Tibial artery (tissue), 4 donors: ENCODE results near the gene PBX1.

Experiments
- DNase-seq, 2 donors: peaks; one replicate each; pipeline ENCODE4 v3.0.0-alpha.2; 2019
- H3K27ac ChIP-seq, 2 donors: fragments of 200-600 bp; sonication (generic) in 1 of 2; 1 replicate in 1 of 2; 2 replicates in 1 of 2; pipeline ENCODE4 v1.5.1; 2018 to 2019; ENCODE audit warnings: mild to moderate bottlenecking in 1 of 2
- H3K27me3 ChIP-seq, 2 donors: fragments of 200-600 bp; sonication (generic) in 1 of 2; one replicate each; pipeline versions ENCODE4 v1.5.1 to v1.6.0; 2016 to 2019
- H3K36me3 ChIP-seq, 3 donors: fragments of 200-600 bp; sonication (generic) in 2 of 3; one replicate each; pipeline ENCODE4 v1.5.1; 2016 to 2019; ENCODE audit warnings: mild to moderate bottlenecking in 2 of 3
- H3K4me1 ChIP-seq, 4 donors: fragments of 200-600 bp; sonication (generic) in 2 of 4; 1 replicate in 3 of 4; 2 replicates in 1 of 4; pipeline ENCODE4 v1.5.1; 2016 to 2019
- H3K4me3 ChIP-seq, 2 donors: fragments of 200-600 bp; sonication (generic) in 1 of 2; 1 replicate in 1 of 2; 2 replicates in 1 of 2; pipeline ENCODE4 v1.5.1; 2018 to 2019; ENCODE audit warnings: mild to moderate bottlenecking in 2 of 2
- H3K9me3 ChIP-seq, 3 donors: fragments of 200-600 bp; sonication (generic) in 1 of 3; one replicate each; pipeline ENCODE4 v1.5.1; 2016 to 2019
- intact Hi-C: fragments of 100-400 bp; cut with DNase I; formaldehyde crosslinking; loops from one replicate; pipeline ENCODE4 v1.15.0; 2023; ENCODE audit warnings: low total_unique reads
- TF ChIP-seq, protein P1 (sequence below), 2 experiments: fragments of 200-600 bp in 1 of 2; fragments of 450-650 bp in 1 of 2; IDR thresholded peaks; one replicate each; pipeline ENCODE4 v1.5.1; 2017 to 2019; ENCODE audit warnings: antibody characterized with exemption in 2 of 2, mild to moderate bottlenecking in 1 of 2, moderate library complexity in 1 of 2

PBX1 gene

GRCh38 chr1:164759979-164760469 lies 201.0 kb downstream of the PBX1 start:
- H3K36me3 ChIP-seq, result no peaks in the 10 kb centered on the region
- H3K27me3 ChIP-seq, result no peaks in the 10 kb centered on the region
- intact Hi-C loops, result loop anchor here (5.0 kb wide), 1 partner anchor 38 kb away; no protein-coding TSS in a partner anchor
- TF ChIP-seq, protein P1, sequence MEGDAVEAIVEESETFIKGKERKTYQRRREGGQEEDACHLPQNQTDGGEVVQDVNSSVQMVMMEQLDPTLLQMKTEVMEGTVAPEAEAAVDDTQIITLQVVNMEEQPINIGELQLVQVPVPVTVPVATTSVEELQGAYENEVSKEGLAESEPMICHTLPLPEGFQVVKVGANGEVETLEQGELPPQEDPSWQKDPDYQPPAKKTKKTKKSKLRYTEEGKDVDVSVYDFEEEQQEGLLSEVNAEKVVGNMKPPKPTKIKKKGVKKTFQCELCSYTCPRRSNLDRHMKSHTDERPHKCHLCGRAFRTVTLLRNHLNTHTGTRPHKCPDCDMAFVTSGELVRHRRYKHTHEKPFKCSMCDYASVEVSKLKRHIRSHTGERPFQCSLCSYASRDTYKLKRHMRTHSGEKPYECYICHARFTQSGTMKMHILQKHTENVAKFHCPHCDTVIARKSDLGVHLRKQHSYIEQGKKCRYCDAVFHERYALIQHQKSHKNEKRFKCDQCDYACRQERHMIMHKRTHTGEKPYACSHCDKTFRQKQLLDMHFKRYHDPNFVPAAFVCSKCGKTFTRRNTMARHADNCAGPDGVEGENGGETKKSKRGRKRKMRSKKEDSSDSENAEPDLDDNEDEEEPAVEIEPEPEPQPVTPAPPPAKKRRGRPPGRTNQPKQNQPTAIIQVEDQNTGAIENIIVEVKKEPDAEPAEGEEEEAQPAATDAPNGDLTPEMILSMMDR (IDR thresholded peaks at IDR 0.05), result no peak
- no peak overlapping the region for H3K4me3 ChIP-seq
- H3K4me1 ChIP-seq, result peaks cover 0 to 25% (median 11%) of the 10 kb centered on the region in 4 donors
- peak overlapping the region in 1 of 2 donors; percentile 3 for H3K27ac ChIP-seq
- no peaks in the 10 kb centered on the region for H3K9me3 ChIP-seq
- no peak for DNase-seq

DNA sequence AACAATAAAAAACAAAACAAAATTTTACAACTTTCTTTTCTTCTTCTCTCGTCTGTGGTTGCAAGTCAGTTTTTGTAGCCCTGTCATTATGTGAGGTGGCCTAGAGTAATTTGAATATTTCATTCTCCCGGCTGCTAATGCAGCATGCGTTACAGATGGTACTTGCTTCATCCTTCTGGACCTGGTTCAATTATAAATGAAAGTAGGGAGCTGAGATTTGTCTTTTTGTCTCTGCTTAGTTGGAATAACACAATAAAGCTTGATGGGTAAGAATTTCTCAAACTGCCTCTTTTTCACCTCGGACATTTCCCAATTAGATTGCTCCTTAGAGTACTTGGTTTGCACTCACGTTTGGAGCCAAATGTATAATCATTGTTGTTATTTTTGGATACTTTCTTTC lies 201.6 kb downstream of the PBX1 start:
- TF ChIP-seq, protein P1 (IDR thresholded peaks at IDR 0.05), result no peak
- Histone ChIP-seq H3K36me3 (no peaks in the 10 kb centered on the region), H3K9me3 (no peaks in the 10 kb centered on the region), H3K27me3 (no peaks in the 10 kb centered on the region), H3K27ac (peak overlapping the region in 1 of 2 donors; percentile 3), H3K4me3 (no peak overlapping the region), H3K4me1 (peaks cover 0 to 25% (median 14%) of the 10 kb centered on the region in 4 donors)
- intact Hi-C loops, result loop anchor here (5.0 kb wide), 1 partner anchor 38 kb away; no protein-coding TSS in a partner anchor
- no peak for DNase-seq

- H3K9me3 ChIP-seq, result no peaks in the 10 kb centered on the region
- no peaks in the 10 kb centered on the region for H3K27me3 ChIP-seq
- intact Hi-C loops, result loop anchor here (5.0 kb wide), 1 partner anchor 39 kb away; no protein-coding TSS in a partner anchor
- TF ChIP-seq, protein P1 (IDR thresholded peaks at IDR 0.05), result no peak
- no peak for DNase-seq
- H3K27ac ChIP-seq, result no peak overlapping the region
- peaks cover 0 to 26% (median 15%) of the 10 kb centered on the region in 4 donors for H3K4me1 ChIP-seq
- H3K4me3 ChIP-seq, result no peak overlapping the region
- no peaks in the 10 kb centered on the region for H3K36me3 ChIP-seq
Observed at GRCh38 chr1:164761009-164761408, 202.0 kb downstream of the PBX1 start.

DNA sequence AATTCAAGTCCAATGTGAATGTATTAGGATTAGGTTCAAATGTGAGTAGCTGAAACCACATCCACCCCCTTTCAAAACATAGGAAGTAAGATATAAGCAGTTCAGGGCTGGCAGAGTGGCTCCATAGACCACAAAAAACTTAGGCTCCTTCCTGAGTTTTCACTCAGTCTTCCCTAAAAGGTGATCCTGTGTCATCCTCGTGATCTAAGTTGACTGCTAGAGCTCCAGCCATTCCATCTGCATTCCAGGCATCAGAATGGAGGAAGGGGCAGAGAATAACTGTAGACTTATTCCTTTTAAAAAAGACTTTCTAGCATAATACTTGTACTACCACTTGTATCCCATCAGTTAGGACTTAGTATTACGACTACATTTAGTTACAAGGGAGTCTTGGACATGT lies 204.1 kb downstream of the PBX1 start:
- H3K4me1 ChIP-seq, result peaks cover 0 to 47% (median 33%) of the 10 kb centered on the region in 4 donors
- DNase-seq, result no peak

GRCh38 chr1:164764333-164764732 lies 205.3 kb downstream of the PBX1 start:
- H3K4me3 ChIP-seq, result no peak overlapping the region
- H3K4me1 ChIP-seq, result peaks cover 0 to 58% (median 40%) of the 10 kb centered on the region in 4 donors
- intact Hi-C loops, result loop anchor here (5.0 kb wide), 1 partner anchor 42 kb away; no protein-coding TSS in a partner anchor
- no peaks in the 10 kb centered on the region for H3K27me3 ChIP-seq
- H3K27ac ChIP-seq, result no peak overlapping the region
- H3K9me3 ChIP-seq, result no peaks in the 10 kb centered on the region
- no peaks in the 10 kb centered on the region for H3K36me3 ChIP-seq
- no peak for DNase-seq
- TF ChIP-seq, protein P1 (IDR thresholded peaks at IDR 0.05), result no peak

More for the DNA sequence above, 204.1 kb downstream of the PBX1 start:
- intact Hi-C loops, result loop anchor here (5.0 kb wide), 1 partner anchor 41 kb away; no protein-coding TSS in a partner anchor
- H3K4me3 ChIP-seq, result no peak overlapping the region
- H3K9me3 ChIP-seq, result no peaks in the 10 kb centered on the region
- no peaks in the 10 kb centered on the region for H3K27me3 ChIP-seq
- TF ChIP-seq, protein P1 (IDR thresholded peaks at IDR 0.05), result no peak
- no peak overlapping the region for H3K27ac ChIP-seq
- H3K36me3 ChIP-seq, result no peaks in the 10 kb centered on the region
